Osteocyte (in vitro differentiated cells): Measurements from ENCODE around the gene ATRNL1. TPM values are rescaled to one million over a fixed set of nuclear protein-coding genes. Genes with fewer than 3 reads are reported as not detected.
"Not testable (repeated sequence)": the region's sequence is repeated elsewhere in the genome, so short reads cannot be mapped to it uniquely, and the experiment has no call there.

Experiments used
- DNase-seq: peaks from one replicate; pipeline ENCODE4 v3.0.0; 2021; ENCODE audit warnings: mixed read lengths; ENCODE audit not compliant: unreplicated experiment; ENCODE audit errors: extremely low spot score
- H3K27ac Mint-ChIP-seq: one replicate; pipeline ENCODE4 v1.8.0; 2021; ENCODE audit warnings: mild to moderate bottlenecking, mixed read lengths; ENCODE audit not compliant: unreplicated experiment
- H3K27me3 Mint-ChIP-seq: one replicate; pipeline ENCODE4 v1.8.0; 2021; ENCODE audit warnings: mixed read lengths; ENCODE audit not compliant: unreplicated experiment
- H3K36me3 Mint-ChIP-seq: one replicate; pipeline ENCODE4 v1.8.0; 2021; ENCODE audit warnings: mixed read lengths; ENCODE audit not compliant: unreplicated experiment
- H3K4me1 Mint-ChIP-seq: one replicate; pipeline ENCODE4 v1.8.0; 2021; ENCODE audit warnings: mixed read lengths; ENCODE audit not compliant: unreplicated experiment
- H3K4me3 Mint-ChIP-seq: one replicate; pipeline ENCODE4 v1.8.0; 2021; ENCODE audit warnings: mild to moderate bottlenecking, moderate library complexity, mixed read lengths; ENCODE audit not compliant: unreplicated experiment
- H3K9me3 Mint-ChIP-seq: one replicate; pipeline ENCODE4 v1.8.0; 2021; ENCODE audit warnings: mixed read lengths; ENCODE audit not compliant: unreplicated experiment
- CTCF ChIP-seq: fragments of 200-600 bp; sonication (generic); IDR thresholded peaks from 2 replicates; pipeline ENCODE4 v1.5.0; 2021; ENCODE audit warnings: antibody characterized with exemption, mild to moderate bottlenecking, moderate library complexity
- total RNA-seq: library from RNA; stranded (reverse); gene quantifications from 2 replicates; pipeline ENCODE4 v1.2.1, GENCODE V29; 2021

ATRNL1 gene
- total RNA-seq, 1 donor from 2014 or later: 20.2 TPM

- H3K4me3 Mint-ChIP-seq: no peak overlapping the region
- H3K4me1 Mint-ChIP-seq: no peaks in the 10 kb centered on the region
- peaks cover 4% of the 10 kb centered on the region for H3K36me3 Mint-ChIP-seq
- H3K27ac Mint-ChIP-seq: no peak overlapping the region
- no peak for DNase-seq
- TF ChIP-seq CTCF: no peak
- H3K27me3 Mint-ChIP-seq: no peaks in the 10 kb centered on the region
- H3K9me3 Mint-ChIP-seq: peaks cover 17% of the 10 kb centered on the region
Measured at GRCh38 chr10:115525141-115525540, 432.0 kb downstream of the ATRNL1 start.

GRCh38 chr10:115527682-115528081 is 434.5 kb downstream of the ATRNL1 start:
- H3K4me3 Mint-ChIP-seq, H3K4me1 Mint-ChIP-seq, H3K27ac Mint-ChIP-seq, H3K27me3 Mint-ChIP-seq, DNase-seq, H3K9me3 Mint-ChIP-seq, H3K36me3 Mint-ChIP-seq: not testable (repeated sequence)

- H3K27me3 Mint-ChIP-seq, H3K9me3 Mint-ChIP-seq, H3K4me3 Mint-ChIP-seq, DNase-seq, H3K27ac Mint-ChIP-seq, H3K36me3 Mint-ChIP-seq, H3K4me1 Mint-ChIP-seq: not testable (repeated sequence)
Measured at GRCh38 chr10:115536401-115536800, 443.2 kb downstream of the ATRNL1 start.

- TF ChIP-seq CTCF: no peak
- H3K4me3 Mint-ChIP-seq: no peak overlapping the region
- no peaks in the 10 kb centered on the region for H3K36me3 Mint-ChIP-seq
- H3K27ac Mint-ChIP-seq: no peak overlapping the region
- no peaks in the 10 kb centered on the region for H3K27me3 Mint-ChIP-seq
- no peaks in the 10 kb centered on the region for H3K4me1 Mint-ChIP-seq
- no peak for DNase-seq
- H3K9me3 Mint-ChIP-seq: peaks cover 5% of the 10 kb centered on the region
Measured at GRCh38 chr10:115539142-115539762, 446.1 kb downstream of the ATRNL1 start.

- TF ChIP-seq CTCF: no peak
- no peaks in the 10 kb centered on the region for H3K27me3 Mint-ChIP-seq
- no peaks in the 10 kb centered on the region for H3K36me3 Mint-ChIP-seq
- no peaks in the 10 kb centered on the region for H3K4me1 Mint-ChIP-seq
- peaks cover 4% of the 10 kb centered on the region for H3K9me3 Mint-ChIP-seq
- no peak for DNase-seq
- H3K4me3 Mint-ChIP-seq: no peak overlapping the region
- H3K27ac Mint-ChIP-seq: no peak overlapping the region
Measured at GRCh38 chr10:115555887-115556402, 462.8 kb downstream of the ATRNL1 start.

GRCh38 chr10:115558252-115558651 is 465.1 kb downstream of the ATRNL1 start:
- no peak for TF ChIP-seq CTCF
- H3K9me3 Mint-ChIP-seq: peaks cover 4% of the 10 kb centered on the region
- no peaks in the 10 kb centered on the region for H3K36me3 Mint-ChIP-seq
- H3K27ac Mint-ChIP-seq: no peak overlapping the region
- H3K4me3 Mint-ChIP-seq: no peak overlapping the region
- no peak for DNase-seq
- no peaks in the 10 kb centered on the region for H3K27me3 Mint-ChIP-seq
- H3K4me1 Mint-ChIP-seq: no peaks in the 10 kb centered on the region
